ENCODE measurements around the gene VWF.

The VWF gene

GRCh38 chr12:6049992-6050391 lies 74.5 kb downstream of the VWF start:
- TF ChIP-seq CTCF (IDR thresholded peaks at IDR 0.05), result no peak

DNA sequence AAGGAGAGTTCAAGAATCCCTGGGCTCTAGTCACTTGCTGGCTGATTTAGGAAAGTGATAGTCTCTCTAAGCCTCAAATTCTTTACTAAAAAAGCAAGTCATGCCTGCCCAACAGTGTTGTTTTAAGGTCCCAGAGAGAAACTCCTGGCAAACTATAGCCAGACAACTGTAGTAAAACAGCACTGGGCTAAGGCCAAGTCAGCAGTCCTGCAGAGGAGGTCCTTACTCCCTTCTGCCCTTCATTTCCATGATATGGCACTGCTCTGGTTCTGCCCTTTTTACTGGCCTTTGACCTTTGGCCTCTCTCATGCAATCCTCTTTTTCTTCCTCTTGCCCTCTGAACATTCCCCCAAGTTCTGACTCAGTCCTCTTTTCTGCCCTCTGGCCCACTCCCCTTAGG lies 74.9 kb downstream of the VWF start:
- TF ChIP-seq CTCF (IDR thresholded peaks at IDR 0.05), result no peak

GRCh38 chr12:6047249-6048237 lies 76.9 kb downstream of the VWF start:
- TF ChIP-seq CTCF (IDR thresholded peaks at IDR 0.05), result no peak

DNA sequence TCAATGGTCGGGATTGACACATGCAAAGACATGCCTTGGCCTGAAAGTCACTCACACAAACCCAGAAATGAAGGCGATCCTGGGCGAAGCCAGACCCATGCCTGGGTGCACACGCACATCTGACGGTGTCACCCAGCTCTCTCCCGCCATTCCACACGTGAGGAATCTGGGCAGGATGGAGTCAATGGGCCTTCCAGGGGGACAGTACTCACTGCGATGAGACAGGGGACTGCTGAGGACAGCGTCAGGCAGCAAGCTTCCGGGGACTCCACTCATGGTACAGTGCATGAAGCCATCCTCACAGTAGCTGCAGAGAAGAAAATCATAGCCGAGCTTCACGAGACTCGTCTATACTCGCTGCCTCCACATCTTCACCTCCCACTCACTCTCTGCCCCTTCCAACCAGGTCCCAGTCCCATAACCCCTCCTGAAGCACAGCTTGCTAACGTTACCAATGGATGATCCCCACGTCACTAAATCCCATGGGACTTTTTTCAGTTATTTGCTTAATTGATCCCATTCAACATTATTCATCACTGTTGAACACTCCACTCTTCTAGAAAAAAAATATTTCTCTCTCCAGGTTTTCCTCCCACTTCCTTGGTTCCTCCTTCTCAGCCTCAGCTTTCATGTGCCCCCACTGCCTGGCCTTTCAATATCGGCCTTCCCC lies 77.8 kb downstream of the VWF start:
- TF ChIP-seq CTCF (IDR thresholded peaks at IDR 0.05), result no peak

DNA sequence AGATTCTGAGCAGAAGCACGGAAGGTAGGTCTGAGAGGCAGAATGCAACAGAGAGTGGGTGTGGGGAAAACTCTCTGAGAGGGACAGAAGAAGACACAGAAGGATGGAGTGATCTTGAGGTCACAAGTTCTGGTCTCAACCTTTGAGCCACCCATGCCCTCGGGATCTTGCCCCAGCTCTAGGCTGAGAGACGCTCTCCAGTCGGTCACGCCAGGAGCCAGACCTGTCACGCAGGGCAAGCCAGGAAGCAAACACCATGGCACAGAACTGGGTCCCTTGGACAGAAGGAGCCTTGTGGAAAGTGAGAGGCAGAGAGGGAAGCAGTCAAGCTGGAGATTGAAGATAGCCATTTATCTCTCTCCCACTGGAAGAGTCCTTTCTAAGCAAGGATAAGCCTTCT lies 79.0 kb downstream of the VWF start:
- no peak for TF ChIP-seq CTCF (IDR thresholded peaks at IDR 0.05)

GRCh38 chr12:6044082-6044481 lies 80.4 kb downstream of the VWF start:
- TF ChIP-seq CTCF (IDR thresholded peaks at IDR 0.05), result no peak

DNA sequence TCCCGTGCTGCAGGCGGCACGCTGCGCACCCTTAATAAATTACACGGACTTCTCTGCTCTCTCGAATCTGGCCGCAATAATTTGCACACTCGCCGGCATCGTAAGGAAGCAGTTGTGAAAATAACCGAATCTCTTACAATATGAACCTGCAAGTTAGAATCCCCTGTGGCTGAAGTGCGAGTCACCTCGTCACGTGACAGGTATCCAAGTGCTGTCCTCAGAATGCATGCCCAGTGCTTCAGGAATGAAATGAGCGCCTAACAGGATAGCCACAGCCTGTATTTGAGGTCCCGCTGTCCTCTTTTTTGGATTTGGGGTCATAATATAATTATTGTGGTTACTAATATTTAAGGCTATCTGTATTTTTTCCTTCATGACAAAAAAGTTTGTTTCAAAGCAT lies 82.0 kb downstream of the VWF start:
- TF ChIP-seq CTCF (IDR thresholded peaks at IDR 0.05), result no peak

Measured in LNCAP (cell line).